ENCODE results near the gene HOXB5.

The HOXB5 gene

GRCh38 chr17:48570325-48571023 is 23.1 kb downstream of the HOXB5 start:
- Histone ChIP-seq H3K4me1 (ENCODE audit: insufficient read depth, low read length, poor library complexity, severe bottlenecking) (peaks cover 98% of the 10 kb centered on the region), H3K36me3 (ENCODE audit: insufficient read depth, low read length) (peaks cover 87% of the 10 kb centered on the region), H2AFZ (ENCODE audit: low read length) (no peak overlapping the region)

GRCh38 chr17:48569674-48570324 is 23.8 kb downstream of the HOXB5 start:
- no peaks in the 10 kb centered on the region for H3K27me3 ChIP-seq (ENCODE audit: insufficient read depth, low read length, poor library complexity, severe bottlenecking)
- peaks cover 100% of the 10 kb centered on the region for H3K79me2 ChIP-seq (ENCODE audit: insufficient read depth, low read length)
- no peak overlapping the region for H2AFZ ChIP-seq (ENCODE audit: low read length)

More at GRCh38 chr17:48570325-48571023, 23.1 kb downstream of the HOXB5 start:
- peak overlapping the region; percentile 95 for H3K9ac ChIP-seq (ENCODE audit: low read depth, low read length, poor library complexity, severe bottlenecking)
- no peaks in the 10 kb centered on the region for H3K9me3 ChIP-seq (ENCODE audit: insufficient read depth, low read depth, low read length)
- peaks cover 81% of the 10 kb centered on the region for H4K20me1 ChIP-seq (ENCODE audit: insufficient read depth, low read length, poor library complexity, severe bottlenecking)
- H3K4me2 ChIP-seq (ENCODE audit: low read depth, low read length, poor library complexity, severe bottlenecking): peak overlapping the region; percentile 98
- peak overlapping the region; percentile 89 for H3K4me3 ChIP-seq (ENCODE audit: low read length, poor library complexity, severe bottlenecking)
- no peaks in the 10 kb centered on the region for H3K9me2 ChIP-seq (replicated peaks; ENCODE audit: low read depth, low read length)
- H3F3A ChIP-seq (ENCODE audit: low read depth): peaks cover 3% of the 10 kb centered on the region; the same call in 1 of the 2 replicates
- no peak for TF ChIP-seq CTCF (conservative IDR thresholded peaks at IDR 0.05; ENCODE audit: low read length)
- TF ChIP-seq EZH2phosphoT487 (IDR thresholded peaks at IDR 0.05; ENCODE audit: borderline replicate concordance): no peak
- H3K79me2 ChIP-seq (ENCODE audit: insufficient read depth, low read length): peaks cover 100% of the 10 kb centered on the region
- no peaks in the 10 kb centered on the region for H3K27me3 ChIP-seq (ENCODE audit: insufficient read depth, low read length, poor library complexity, severe bottlenecking)

DNA sequence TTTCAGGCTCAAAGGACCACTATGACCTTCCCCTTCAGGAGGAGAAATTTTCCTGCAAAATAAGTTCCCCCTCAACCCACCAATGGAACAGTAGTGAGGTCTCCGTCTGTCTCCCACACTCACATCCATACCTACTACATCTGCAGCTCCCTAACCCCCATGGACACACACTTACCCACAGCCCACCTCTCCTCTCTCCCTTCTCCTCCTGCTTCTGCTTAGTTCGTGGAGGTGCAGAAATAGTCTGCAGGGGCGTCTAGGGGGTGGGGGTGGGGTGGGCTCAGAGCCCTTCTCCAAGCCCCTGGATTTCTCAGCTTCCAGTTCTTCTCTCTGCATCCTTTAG is 24.4 kb downstream of the HOXB5 start:
- Histone ChIP-seq H3K36me3 (ENCODE audit: insufficient read depth, low read length) (peaks cover 86% of the 10 kb centered on the region), H3K4me2 (ENCODE audit: low read depth, low read length, poor library complexity, severe bottlenecking) (peak overlapping the region; percentile 98), H3K4me3 (ENCODE audit: low read length, poor library complexity, severe bottlenecking) (peak overlapping the region; percentile 89), H3K9me2 (replicated peaks; ENCODE audit: low read depth, low read length) (no peaks in the 10 kb centered on the region), H3K79me2 (ENCODE audit: insufficient read depth, low read length) (peaks cover 100% of the 10 kb centered on the region), H4K20me1 (ENCODE audit: insufficient read depth, low read length, poor library complexity, severe bottlenecking) (peaks cover 79% of the 10 kb centered on the region), H3K9ac (ENCODE audit: low read depth, low read length, poor library complexity, severe bottlenecking) (peak overlapping the region; percentile 95), H2AFZ (ENCODE audit: low read length) (no peak overlapping the region), H3K9me3 (ENCODE audit: insufficient read depth, low read depth, low read length) (no peaks in the 10 kb centered on the region), H3K4me1 (ENCODE audit: insufficient read depth, low read length, poor library complexity, severe bottlenecking) (peaks cover 93% of the 10 kb centered on the region), H3F3A (ENCODE audit: low read depth) (peaks cover 3% of the 10 kb centered on the region; the same call in 1 of the 2 replicates), H3K27me3 (ENCODE audit: insufficient read depth, low read length, poor library complexity, severe bottlenecking) (no peaks in the 10 kb centered on the region)
- TF ChIP-seq EZH2phosphoT487 (IDR thresholded peaks at IDR 0.05; ENCODE audit: borderline replicate concordance) (no peak), CTCF (conservative IDR thresholded peaks at IDR 0.05; ENCODE audit: low read length) (no peak)

More at GRCh38 chr17:48569674-48570324, 23.8 kb downstream of the HOXB5 start:
- peaks cover 98% of the 10 kb centered on the region for H3K4me1 ChIP-seq (ENCODE audit: insufficient read depth, low read length, poor library complexity, severe bottlenecking)
- no peaks in the 10 kb centered on the region for H3K9me3 ChIP-seq (ENCODE audit: insufficient read depth, low read depth, low read length)
- H3K36me3 ChIP-seq (ENCODE audit: insufficient read depth, low read length): peaks cover 87% of the 10 kb centered on the region
- peaks cover 81% of the 10 kb centered on the region for H4K20me1 ChIP-seq (ENCODE audit: insufficient read depth, low read length, poor library complexity, severe bottlenecking)
- H3K9ac ChIP-seq (ENCODE audit: low read depth, low read length, poor library complexity, severe bottlenecking): peak overlapping the region; percentile 95
- H3K4me3 ChIP-seq (ENCODE audit: low read length, poor library complexity, severe bottlenecking): peak overlapping the region; percentile 89
- peaks cover 3% of the 10 kb centered on the region; the same call in 1 of the 2 replicates for H3F3A ChIP-seq (ENCODE audit: low read depth)
- peak overlapping the region; percentile 98 for H3K4me2 ChIP-seq (ENCODE audit: low read depth, low read length, poor library complexity, severe bottlenecking)
- TF ChIP-seq EZH2phosphoT487 (IDR thresholded peaks at IDR 0.05; ENCODE audit: borderline replicate concordance) (no peak), CTCF (conservative IDR thresholded peaks at IDR 0.05; ENCODE audit: low read length) (0 out of 2 replicates have a peak, but pooled peaks have one; percentile 11)
- H3K9me2 ChIP-seq (replicated peaks; ENCODE audit: low read depth, low read length): no peaks in the 10 kb centered on the region

Data from Loucy (cell line).